Keratinocyte (primary cell): ENCODE measurements around the gene TACC2.

Source experiments
- EZH2 ChIP-seq: IDR thresholded peaks from one replicate; pipeline ENCODE4 v1.6.1; 2012; ENCODE audit warnings: inconsistent platforms, mild to moderate bottlenecking, low read length, moderate library complexity
- TF ChIP-seq, protein P1 (sequence below), 3 experiments: IDR thresholded peaks in 1 of 3; conservative IDR thresholded peaks in 1 of 3; optimal IDR thresholded peaks in 1 of 3; 2 replicates in 2 of 3; 3 replicates in 1 of 3; pipeline versions ENCODE3 to v1.5.1; 2011; ENCODE audit warnings: low read length in 3 of 3, mild to moderate bottlenecking in 3 of 3, moderate library complexity in 2 of 3, control low read depth in 1 of 3, inconsistent platforms in 1 of 3; ENCODE audit not compliant: insufficient read depth in 2 of 3; ENCODE audit errors: extremely low read depth in 1 of 3

DNA sequence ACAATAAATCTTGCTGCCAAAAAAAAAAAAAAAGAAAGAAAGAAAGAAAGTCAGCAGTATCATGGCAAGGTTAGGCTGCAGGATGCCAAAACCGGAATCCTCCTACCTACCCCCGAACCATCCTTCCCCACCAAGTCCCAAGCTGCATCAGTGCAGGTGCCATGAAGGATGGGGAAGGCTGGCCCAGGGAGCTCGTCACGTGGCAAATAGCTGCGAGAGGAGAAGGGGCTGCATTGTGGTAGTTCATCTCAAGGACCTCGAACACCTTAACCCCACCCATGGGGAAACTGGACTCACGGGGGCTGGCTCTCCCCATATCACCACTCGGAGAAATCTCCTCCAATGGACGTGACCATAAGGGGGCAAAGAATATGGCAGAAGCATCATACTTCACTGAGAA, 86.2 kb downstream of the TACC2 start:
- no peak for TF ChIP-seq EZH2
- TF ChIP-seq, protein P1, sequence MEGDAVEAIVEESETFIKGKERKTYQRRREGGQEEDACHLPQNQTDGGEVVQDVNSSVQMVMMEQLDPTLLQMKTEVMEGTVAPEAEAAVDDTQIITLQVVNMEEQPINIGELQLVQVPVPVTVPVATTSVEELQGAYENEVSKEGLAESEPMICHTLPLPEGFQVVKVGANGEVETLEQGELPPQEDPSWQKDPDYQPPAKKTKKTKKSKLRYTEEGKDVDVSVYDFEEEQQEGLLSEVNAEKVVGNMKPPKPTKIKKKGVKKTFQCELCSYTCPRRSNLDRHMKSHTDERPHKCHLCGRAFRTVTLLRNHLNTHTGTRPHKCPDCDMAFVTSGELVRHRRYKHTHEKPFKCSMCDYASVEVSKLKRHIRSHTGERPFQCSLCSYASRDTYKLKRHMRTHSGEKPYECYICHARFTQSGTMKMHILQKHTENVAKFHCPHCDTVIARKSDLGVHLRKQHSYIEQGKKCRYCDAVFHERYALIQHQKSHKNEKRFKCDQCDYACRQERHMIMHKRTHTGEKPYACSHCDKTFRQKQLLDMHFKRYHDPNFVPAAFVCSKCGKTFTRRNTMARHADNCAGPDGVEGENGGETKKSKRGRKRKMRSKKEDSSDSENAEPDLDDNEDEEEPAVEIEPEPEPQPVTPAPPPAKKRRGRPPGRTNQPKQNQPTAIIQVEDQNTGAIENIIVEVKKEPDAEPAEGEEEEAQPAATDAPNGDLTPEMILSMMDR (optimal IDR thresholded peaks at IDR 0.05 in 1 of 3, IDR thresholded peaks at IDR 0.05 in 1 of 3, conservative IDR thresholded peaks at IDR 0.05 in 1 of 3; ENCODE audit: extremely low read depth in 1 of 3, insufficient read depth in 2 of 3, low read length in 3 of 3) = no peak
